Measurements from ENCODE around the gene MYRIP.

MYRIP gene

GRCh38 chr3:39910826-39911464, 101.5 kb downstream of the MYRIP start:
- Histone ChIP-seq H3K4me3 (ENCODE audit: low read length) (no peak overlapping the region), H3K36me3 (ENCODE audit: control insufficient read depth, insufficient read depth, low read length) (no peaks in the 10 kb centered on the region), H3K4me1 (ENCODE audit: control insufficient read depth, low read depth, low read length) (peaks cover 1% of the 10 kb centered on the region), H3K79me1 (ENCODE audit: low read length) (no peaks in the 10 kb centered on the region), H3K23ac (ENCODE audit: low read length) (no peak overlapping the region), H2AK5ac (ENCODE audit: low read length) (no peak overlapping the region), H3K4ac (ENCODE audit: low read depth, low read length) (no peak overlapping the region), H4K5ac (ENCODE audit: low read length) (no peak overlapping the region), H4K8ac (ENCODE audit: low read depth, low read length) (no peak overlapping the region), H3K18ac (ENCODE audit: low read length) (no peak overlapping the region), H2BK120ac (ENCODE audit: low read depth, low read length) (no peak overlapping the region), H3K56ac (ENCODE audit: low read length) (no peak overlapping the region), H3K4me2 (ENCODE audit: low read length) (no peak overlapping the region), H3K9ac (ENCODE audit: low read length) (no peak overlapping the region), H3K27ac (ENCODE audit: low read depth, low read length) (no peak overlapping the region), H3K79me2 (ENCODE audit: control insufficient read depth, insufficient read depth, low read length) (no peaks in the 10 kb centered on the region), H2BK5ac (ENCODE audit: low read length) (no peak overlapping the region), H3K27me3 (ENCODE audit: insufficient read depth, low read length, poor library complexity) (no peaks in the 10 kb centered on the region), H2BK15ac (replicated peaks; ENCODE audit: low read depth) (no peak overlapping the region)
- DNase-seq: no peak
- WGBS (ENCODE audit: extremely low coverage, insufficient coverage, low lambda C conversion rate): no CpG with 5 or more reads among the region's 3 CpGs

DNA sequence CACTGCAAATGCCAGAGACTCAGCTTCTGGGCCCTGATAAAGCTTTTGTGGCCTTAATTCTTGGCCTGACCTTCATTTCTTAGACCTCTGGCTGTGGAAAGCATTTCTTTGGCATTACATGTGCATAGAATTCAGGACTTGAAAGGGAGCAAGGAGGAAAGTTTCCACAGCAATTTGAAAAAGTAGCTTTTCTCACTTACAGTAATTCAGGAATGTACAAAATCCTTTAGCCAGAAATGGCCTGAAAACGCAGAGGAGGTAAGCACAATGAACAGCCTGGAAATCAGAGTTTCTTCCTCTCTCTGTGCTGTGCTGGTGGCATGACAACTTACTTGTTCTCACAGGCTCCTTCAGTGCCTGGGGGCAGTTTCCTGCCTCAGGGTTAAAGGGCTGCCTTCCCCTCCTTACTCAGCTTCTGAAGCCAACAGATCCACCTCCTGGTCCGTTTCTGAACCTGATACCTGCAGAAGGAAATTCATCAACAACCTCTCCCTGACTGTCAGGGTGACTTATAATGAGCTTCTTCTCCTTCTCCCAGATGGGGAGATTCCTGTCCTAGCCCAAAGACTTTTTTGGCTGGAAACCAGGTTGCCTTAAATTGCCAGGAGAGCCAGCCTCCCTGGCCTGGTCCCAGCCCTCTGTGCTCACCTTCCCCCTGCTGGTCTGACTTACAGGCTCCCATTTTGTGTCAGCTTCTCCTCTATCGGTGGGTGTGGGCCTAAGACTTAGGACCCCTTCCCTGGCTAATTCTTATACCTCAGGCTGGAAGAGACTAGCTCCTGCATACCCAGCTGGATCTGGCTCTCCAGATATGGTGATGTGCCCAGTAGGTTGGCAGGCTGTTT, 102.3 kb downstream of the MYRIP start:
- no peak overlapping the region for H4K5ac ChIP-seq (ENCODE audit: low read length)
- no peak overlapping the region for H3K4me3 ChIP-seq (ENCODE audit: low read length)
- H2AK5ac ChIP-seq (ENCODE audit: low read length): no peak overlapping the region
- no peak overlapping the region for H2BK120ac ChIP-seq (ENCODE audit: low read depth, low read length)
- peak; percentile 78 for DNase-seq
- no peaks in the 10 kb centered on the region for H3K27me3 ChIP-seq (ENCODE audit: insufficient read depth, low read length, poor library complexity)
- no peak overlapping the region for H3K9ac ChIP-seq (ENCODE audit: low read length)
- H2BK5ac ChIP-seq (ENCODE audit: low read length): no peak overlapping the region
- no peak overlapping the region for H2BK15ac ChIP-seq (replicated peaks; ENCODE audit: low read depth)
- H3K23ac ChIP-seq (ENCODE audit: low read length): no peak overlapping the region
- H3K36me3 ChIP-seq (ENCODE audit: control insufficient read depth, insufficient read depth, low read length): no peaks in the 10 kb centered on the region
- no peak overlapping the region for H3K4ac ChIP-seq (ENCODE audit: low read depth, low read length)
- H4K8ac ChIP-seq (ENCODE audit: low read depth, low read length): no peak overlapping the region
- no peak overlapping the region for H3K27ac ChIP-seq (ENCODE audit: low read depth, low read length)
- no peak overlapping the region for H3K4me2 ChIP-seq (ENCODE audit: low read length)
- WGBS (ENCODE audit: extremely low coverage, insufficient coverage, low lambda C conversion rate): no CpG with 5 or more reads among the region's 3 CpGs
- no peak overlapping the region for H3K56ac ChIP-seq (ENCODE audit: low read length)
- no peaks in the 10 kb centered on the region for H3K79me1 ChIP-seq (ENCODE audit: low read length)
- peaks cover 1% of the 10 kb centered on the region for H3K4me1 ChIP-seq (ENCODE audit: control insufficient read depth, low read depth, low read length)
- H3K79me2 ChIP-seq (ENCODE audit: control insufficient read depth, insufficient read depth, low read length): no peaks in the 10 kb centered on the region
- no peak overlapping the region for H3K18ac ChIP-seq (ENCODE audit: low read length)

DNA sequence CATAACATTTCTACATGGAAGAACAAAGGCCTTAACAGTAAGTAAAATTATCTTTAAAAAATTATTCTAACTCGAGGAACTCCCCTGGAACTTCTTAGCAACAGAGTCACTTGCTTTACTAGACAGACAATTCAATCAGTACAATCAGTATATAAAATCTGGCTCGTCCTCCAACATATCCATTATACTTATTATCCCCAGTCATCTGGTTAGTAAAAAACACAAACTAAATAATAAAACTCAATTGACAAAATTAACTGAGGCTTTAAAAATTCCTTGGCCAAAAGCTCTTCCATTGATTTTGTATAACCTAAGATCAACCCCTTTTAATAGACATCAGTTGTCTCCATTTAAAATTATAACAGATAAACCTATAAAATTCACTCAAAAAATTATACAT, 105.6 kb downstream of the MYRIP start:
- no peak overlapping the region for H3K27ac ChIP-seq (ENCODE audit: low read depth, low read length)
- H3K27me3 ChIP-seq (ENCODE audit: insufficient read depth, low read length, poor library complexity): no peaks in the 10 kb centered on the region
- H4K5ac ChIP-seq (ENCODE audit: low read length): no peak overlapping the region

GRCh38 chr3:39917065-39917773, 107.8 kb downstream of the MYRIP start:
- no peaks in the 10 kb centered on the region for H3K79me1 ChIP-seq (ENCODE audit: low read length)

More for the DNA sequence above, 105.6 kb downstream of the MYRIP start:
- H2BK15ac ChIP-seq (replicated peaks; ENCODE audit: low read depth): no peak overlapping the region
- no peak overlapping the region for H2BK120ac ChIP-seq (ENCODE audit: low read depth, low read length)
- H3K18ac ChIP-seq (ENCODE audit: low read length): no peak overlapping the region
- no peaks in the 10 kb centered on the region for H3K79me1 ChIP-seq (ENCODE audit: low read length)
- no peak overlapping the region for H3K23ac ChIP-seq (ENCODE audit: low read length)
- H3K79me2 ChIP-seq (ENCODE audit: control insufficient read depth, insufficient read depth, low read length): no peaks in the 10 kb centered on the region
- H3K4me2 ChIP-seq (ENCODE audit: low read length): no peak overlapping the region
- WGBS (ENCODE audit: extremely low coverage, insufficient coverage, low lambda C conversion rate): 86% methylated on average over 1 of the region's 2 CpGs
- H3K9ac ChIP-seq (ENCODE audit: low read length): no peak overlapping the region
- no peak overlapping the region for H3K4me3 ChIP-seq (ENCODE audit: low read length)
- no peak overlapping the region for H2AK5ac ChIP-seq (ENCODE audit: low read length)
- peaks cover 1% of the 10 kb centered on the region for H3K4me1 ChIP-seq (ENCODE audit: control insufficient read depth, low read depth, low read length)
- H4K8ac ChIP-seq (ENCODE audit: low read depth, low read length): no peak overlapping the region
- no peak for DNase-seq
- H2BK5ac ChIP-seq (ENCODE audit: low read length): no peak overlapping the region
- no peaks in the 10 kb centered on the region for H3K36me3 ChIP-seq (ENCODE audit: control insufficient read depth, insufficient read depth, low read length)
- H3K4ac ChIP-seq (ENCODE audit: low read depth, low read length): no peak overlapping the region
- H3K56ac ChIP-seq (ENCODE audit: low read length): no peak overlapping the region

DNA sequence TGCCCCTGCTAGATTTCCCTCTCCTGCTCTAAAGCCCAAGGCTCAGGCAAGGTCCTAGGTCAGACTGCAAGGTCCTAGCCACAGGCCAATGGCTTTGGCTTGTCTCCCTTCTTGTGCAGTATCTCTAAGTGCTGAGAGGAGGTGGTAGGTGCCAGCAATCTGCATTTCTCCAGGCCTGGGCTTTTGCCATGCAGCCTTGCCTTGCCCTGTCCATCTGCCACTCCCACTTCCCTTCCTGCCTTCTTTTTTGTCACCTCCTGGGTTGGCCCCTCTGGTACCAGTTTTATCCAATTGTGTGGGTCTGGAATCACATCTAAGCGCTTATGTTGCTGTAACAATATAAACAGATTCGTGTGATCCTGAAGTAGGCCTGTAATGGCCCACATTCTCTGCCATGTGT, 109.9 kb downstream of the MYRIP start:
- no peak overlapping the region for H3K18ac ChIP-seq (ENCODE audit: low read length)
- H3K4ac ChIP-seq (ENCODE audit: low read depth, low read length): no peak overlapping the region
- H3K9ac ChIP-seq (ENCODE audit: low read length): no peak overlapping the region
- no peak overlapping the region for H4K8ac ChIP-seq (ENCODE audit: low read depth, low read length)
- no peak overlapping the region for H4K5ac ChIP-seq (ENCODE audit: low read length)
- H2BK120ac ChIP-seq (ENCODE audit: low read depth, low read length): no peak overlapping the region
- H3K79me2 ChIP-seq (ENCODE audit: control insufficient read depth, insufficient read depth, low read length): no peaks in the 10 kb centered on the region
- no peak overlapping the region for H2BK15ac ChIP-seq (replicated peaks; ENCODE audit: low read depth)
- H3K4me2 ChIP-seq (ENCODE audit: low read length): no peak overlapping the region
- no peak overlapping the region for H3K56ac ChIP-seq (ENCODE audit: low read length)
- no peak overlapping the region for H3K4me3 ChIP-seq (ENCODE audit: low read length)
- H3K27ac ChIP-seq (ENCODE audit: low read depth, low read length): no peak overlapping the region
- no peak overlapping the region for H2BK5ac ChIP-seq (ENCODE audit: low read length)
- no CpG with 5 or more reads among the region's 2 CpGs for WGBS (ENCODE audit: extremely low coverage, insufficient coverage, low lambda C conversion rate)
- H3K27me3 ChIP-seq (ENCODE audit: insufficient read depth, low read length, poor library complexity): no peaks in the 10 kb centered on the region
- H3K23ac ChIP-seq (ENCODE audit: low read length): no peak overlapping the region
- no peak for DNase-seq
- H3K79me1 ChIP-seq (ENCODE audit: low read length): no peaks in the 10 kb centered on the region
- no peak overlapping the region for H2AK5ac ChIP-seq (ENCODE audit: low read length)
- H3K4me1 ChIP-seq (ENCODE audit: control insufficient read depth, low read depth, low read length): no peaks in the 10 kb centered on the region
- H3K36me3 ChIP-seq (ENCODE audit: control insufficient read depth, insufficient read depth, low read length): no peaks in the 10 kb centered on the region

More at GRCh38 chr3:39917065-39917773, 107.8 kb downstream of the MYRIP start:
- no peak overlapping the region for H3K4me2 ChIP-seq (ENCODE audit: low read length)
- no peak overlapping the region for H3K4me3 ChIP-seq (ENCODE audit: low read length)
- no peak overlapping the region for H2BK120ac ChIP-seq (ENCODE audit: low read depth, low read length)
- H2BK5ac ChIP-seq (ENCODE audit: low read length): no peak overlapping the region
- H3K36me3 ChIP-seq (ENCODE audit: control insufficient read depth, insufficient read depth, low read length): no peaks in the 10 kb centered on the region
- no peaks in the 10 kb centered on the region for H3K4me1 ChIP-seq (ENCODE audit: control insufficient read depth, low read depth, low read length)
- 100% methylated on average over 1 of the region's 1 CpG for WGBS (ENCODE audit: extremely low coverage, insufficient coverage, low lambda C conversion rate)
- H2BK15ac ChIP-seq (replicated peaks; ENCODE audit: low read depth): no peak overlapping the region
- no peak overlapping the region for H4K5ac ChIP-seq (ENCODE audit: low read length)
- no peak overlapping the region for H3K27ac ChIP-seq (ENCODE audit: low read depth, low read length)
- H3K9ac ChIP-seq (ENCODE audit: low read length): no peak overlapping the region
- no peak overlapping the region for H2AK5ac ChIP-seq (ENCODE audit: low read length)
- no peaks in the 10 kb centered on the region for H3K27me3 ChIP-seq (ENCODE audit: insufficient read depth, low read length, poor library complexity)
- no peaks in the 10 kb centered on the region for H3K79me2 ChIP-seq (ENCODE audit: control insufficient read depth, insufficient read depth, low read length)
- no peak overlapping the region for H3K56ac ChIP-seq (ENCODE audit: low read length)
- H3K23ac ChIP-seq (ENCODE audit: low read length): no peak overlapping the region
- H3K4ac ChIP-seq (ENCODE audit: low read depth, low read length): no peak overlapping the region
- no peak for DNase-seq
- H3K18ac ChIP-seq (ENCODE audit: low read length): no peak overlapping the region
- no peak overlapping the region for H4K8ac ChIP-seq (ENCODE audit: low read depth, low read length)
